Activated T-cell treated with anti-CD3 and anti-CD28 coated beads, Interleukin-2, amount 50 U/mL, for 48 hours (primary cell): ENCODE results near the gene TADA2B.
"Not testable (repeated sequence)": the region's sequence is repeated elsewhere in the genome, so short reads cannot be mapped to it uniquely, and the experiment has no call there.

Experiments
- DNase-seq, 2 experiments: peaks; one replicate each; pipeline ENCODE4 v3.0.0-alpha.2; 2020

The TADA2B gene

DNA sequence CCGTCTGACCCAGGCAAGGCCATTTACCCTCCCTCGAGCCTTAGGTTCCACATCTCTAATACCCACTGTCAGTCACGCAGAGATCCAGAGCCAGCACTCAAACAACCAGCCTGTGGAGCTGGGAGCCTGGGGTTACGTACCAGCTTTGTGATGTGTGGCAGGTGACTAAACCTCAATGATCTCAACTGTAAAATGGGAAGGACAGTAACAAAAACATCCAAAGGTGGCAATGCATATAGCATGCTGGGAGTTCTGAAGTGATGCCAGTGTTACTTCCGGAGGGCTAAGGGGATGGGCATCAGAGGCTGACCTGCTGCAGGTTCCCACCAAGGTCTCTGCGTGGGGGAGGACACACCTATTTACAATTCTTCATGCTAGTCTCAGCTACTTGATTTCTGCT, 18.6 kb downstream of the TADA2B start:
- DNase-seq = no peak

DNA sequence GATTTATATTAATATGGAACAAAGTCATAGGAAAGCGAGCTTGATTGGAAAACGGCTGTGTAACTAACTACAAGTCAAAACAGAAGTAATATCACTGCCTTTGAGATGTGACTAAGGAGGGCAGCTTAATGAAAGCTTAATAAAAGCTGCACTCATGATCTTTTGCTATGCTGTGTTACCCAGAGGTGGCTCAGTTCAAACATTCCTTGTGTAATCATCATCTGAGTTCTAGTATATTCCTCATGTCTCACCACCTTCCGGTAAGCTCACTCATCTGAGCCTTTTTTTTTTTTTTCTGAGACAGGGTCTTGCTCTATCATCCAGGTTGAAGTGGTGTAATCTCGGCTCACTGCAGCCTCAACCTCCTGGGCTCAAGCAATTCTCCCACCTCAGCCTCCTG, 19.6 kb downstream of the TADA2B start:
- DNase-seq = no peak

DNA sequence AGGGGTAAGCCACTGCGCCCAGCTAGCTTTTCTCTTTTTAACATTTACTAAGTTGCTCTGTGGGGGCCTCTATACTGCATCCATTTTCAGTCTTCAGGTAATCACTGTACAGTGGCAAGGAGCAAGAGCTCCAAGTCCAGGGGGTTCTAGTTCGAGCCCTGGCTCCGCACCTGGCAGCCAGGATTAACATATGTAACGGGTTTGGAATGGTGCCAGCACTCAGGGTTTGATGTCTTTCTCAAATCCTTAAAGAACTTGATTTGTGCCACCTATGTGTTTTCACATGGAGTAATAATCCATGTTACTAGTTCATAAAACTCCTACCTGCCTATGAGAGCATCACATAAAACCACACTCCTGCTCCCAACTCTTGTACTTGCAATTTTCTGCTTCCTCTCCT, 20.2 kb downstream of the TADA2B start:
- DNase-seq = no peak

DNA sequence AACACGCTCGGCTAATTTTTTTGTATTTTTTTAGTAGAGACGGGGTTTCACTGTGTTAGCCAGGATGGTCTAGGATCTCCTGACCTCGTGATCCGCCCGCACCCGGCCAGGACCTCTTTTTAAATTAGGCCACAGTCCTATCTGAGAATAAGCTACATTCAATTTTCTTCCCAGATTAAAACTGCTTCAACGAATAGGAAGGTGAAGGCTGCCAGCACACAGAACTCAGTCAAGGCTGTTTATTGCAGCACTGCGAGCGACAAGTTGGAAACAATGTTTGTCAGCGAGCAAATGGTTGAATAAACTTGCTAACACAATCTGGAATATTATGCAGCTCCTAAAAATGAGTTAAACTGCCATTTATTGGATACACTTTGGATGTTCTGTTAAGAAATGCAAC, 22.8 kb downstream of the TADA2B start:
- no peak for DNase-seq

DNA sequence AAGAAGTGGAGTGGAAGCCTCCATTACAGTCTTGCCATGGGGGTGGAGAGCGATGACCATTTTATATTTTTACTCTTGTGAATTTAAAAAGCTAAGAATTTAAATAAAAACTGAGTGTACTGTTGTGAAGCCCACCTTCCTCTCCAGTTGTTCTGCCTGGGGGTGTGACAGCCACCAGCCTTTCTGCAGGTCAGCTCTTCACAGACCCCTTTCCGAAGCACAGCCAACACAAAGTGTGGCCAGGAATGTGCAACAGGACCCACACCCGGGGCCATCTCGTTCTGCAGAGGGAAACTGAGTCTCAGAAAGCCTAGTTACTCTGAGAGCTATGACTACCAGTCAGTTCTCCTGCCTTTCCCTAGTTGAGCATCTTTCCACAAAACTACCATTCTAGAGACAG, 23.3 kb downstream of the TADA2B start:
- no peak for DNase-seq

DNA sequence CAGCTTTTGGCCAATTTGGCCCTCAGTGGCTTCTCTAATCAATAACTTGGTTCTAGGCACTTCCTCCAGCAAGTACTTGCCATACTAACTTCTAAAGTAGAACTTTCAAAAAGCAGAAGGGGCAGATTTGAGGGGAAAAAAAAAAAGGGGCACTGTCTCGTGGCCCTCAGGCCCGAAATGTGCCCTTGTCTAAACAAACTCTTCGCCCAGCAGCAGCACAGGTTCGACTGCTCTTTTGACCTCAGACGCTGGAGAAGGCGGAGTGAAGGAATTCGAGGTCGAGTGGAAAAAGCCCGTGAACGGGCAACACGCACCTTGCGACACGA, 23.9 kb downstream of the TADA2B start:
- no peak for DNase-seq

DNA sequence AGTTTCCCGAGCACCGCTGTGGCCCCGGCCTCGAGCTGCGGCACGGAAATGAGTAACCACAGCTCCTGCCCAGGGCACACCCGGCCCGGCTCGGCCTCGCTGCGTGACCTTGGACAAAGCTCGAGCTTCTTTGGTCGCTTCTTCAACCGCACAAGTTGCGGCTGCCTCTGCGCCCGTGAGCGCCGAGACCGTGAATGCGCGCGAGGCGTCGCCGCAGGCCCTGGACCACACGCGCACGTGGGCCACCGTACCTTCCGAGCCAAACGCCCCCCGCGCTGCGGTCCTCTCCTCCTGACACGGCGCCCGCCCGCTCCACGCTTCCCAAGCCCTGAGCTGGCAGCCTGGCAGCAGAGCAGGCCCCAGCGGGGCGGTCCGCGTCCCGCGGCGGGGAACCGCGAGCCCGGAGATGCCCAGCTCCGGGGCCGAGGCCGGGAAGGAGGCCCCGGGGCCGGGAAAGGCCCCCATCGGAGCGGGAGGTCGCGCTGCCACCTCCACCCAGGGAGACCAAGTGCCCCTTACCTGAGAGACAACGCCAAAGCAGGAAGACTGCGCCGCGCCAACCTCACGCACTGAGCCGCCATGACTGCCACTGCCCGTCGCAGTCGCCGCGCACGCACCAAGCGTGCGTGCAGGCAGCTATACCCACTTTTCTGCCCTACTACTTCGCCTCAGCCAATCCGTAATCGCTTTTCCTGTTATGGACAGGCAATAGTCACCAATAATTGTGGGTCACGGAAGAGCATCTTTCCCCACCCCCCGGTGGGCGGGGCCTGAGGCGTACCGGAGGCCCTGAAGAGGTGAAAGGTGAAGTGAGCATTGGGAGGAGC, 24.5 kb downstream of the TADA2B start, which contains the start of gene GRPEL1:
TSS of gene GRPEL1 (minus strand) at position 613 of the 827 bp plus-strand sequence. CDS start at position 581, 32 bp downstream.
- DNase-seq = peak; percentile 64 to 100

DNA sequence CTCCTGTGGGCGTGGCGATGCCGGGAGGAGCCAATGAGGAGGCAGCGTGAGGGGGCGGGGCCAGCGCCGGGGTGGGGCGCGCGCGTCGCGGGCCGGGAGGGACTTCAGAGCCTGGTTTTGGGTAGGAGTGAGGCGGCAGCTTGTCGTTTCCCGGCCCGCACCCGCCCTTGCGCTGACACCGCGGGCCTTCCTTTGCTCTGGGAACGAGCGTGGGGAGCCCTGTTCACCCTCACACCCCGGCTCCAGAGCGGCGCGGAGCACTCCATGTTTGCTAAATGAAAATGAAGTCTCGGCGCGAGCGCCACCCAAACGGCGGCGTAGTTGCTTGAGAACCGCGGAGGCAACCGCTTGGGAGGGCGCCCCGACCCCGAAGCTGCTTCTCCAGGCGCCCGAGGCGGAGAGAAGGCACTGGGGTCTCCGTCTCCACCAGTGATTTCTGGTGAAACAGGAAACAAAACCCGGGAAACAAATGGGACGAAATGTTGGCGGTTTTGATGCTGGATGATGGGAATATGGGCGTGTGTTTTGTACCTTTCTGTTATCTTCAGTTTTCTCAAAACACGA, 25.2 kb downstream of the TADA2B start:
- peak in 1 of 2 experiments; percentile 100 for DNase-seq

DNA sequence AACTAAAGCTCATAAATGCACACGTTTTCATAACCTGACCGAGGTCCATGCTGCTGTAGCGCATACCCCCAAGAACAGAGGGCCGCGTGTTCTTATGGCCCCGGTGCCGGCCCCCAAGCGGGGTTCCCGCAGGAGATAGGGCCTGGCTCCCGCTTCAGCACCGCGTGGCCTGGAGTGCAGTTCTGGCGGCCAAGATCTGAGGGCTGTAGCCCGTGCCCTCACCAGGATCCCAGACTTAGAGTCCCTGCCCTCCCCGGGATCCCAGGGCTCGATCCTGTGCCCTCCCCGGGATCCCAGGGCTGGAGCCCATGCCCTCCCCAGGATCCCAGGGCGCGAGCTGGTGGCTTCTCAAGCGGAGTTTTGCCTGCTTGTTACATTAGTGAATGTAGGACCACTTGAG, 25.7 kb downstream of the TADA2B start:
- DNase-seq = peak in 1 of 2 experiments; percentile 47

DNA sequence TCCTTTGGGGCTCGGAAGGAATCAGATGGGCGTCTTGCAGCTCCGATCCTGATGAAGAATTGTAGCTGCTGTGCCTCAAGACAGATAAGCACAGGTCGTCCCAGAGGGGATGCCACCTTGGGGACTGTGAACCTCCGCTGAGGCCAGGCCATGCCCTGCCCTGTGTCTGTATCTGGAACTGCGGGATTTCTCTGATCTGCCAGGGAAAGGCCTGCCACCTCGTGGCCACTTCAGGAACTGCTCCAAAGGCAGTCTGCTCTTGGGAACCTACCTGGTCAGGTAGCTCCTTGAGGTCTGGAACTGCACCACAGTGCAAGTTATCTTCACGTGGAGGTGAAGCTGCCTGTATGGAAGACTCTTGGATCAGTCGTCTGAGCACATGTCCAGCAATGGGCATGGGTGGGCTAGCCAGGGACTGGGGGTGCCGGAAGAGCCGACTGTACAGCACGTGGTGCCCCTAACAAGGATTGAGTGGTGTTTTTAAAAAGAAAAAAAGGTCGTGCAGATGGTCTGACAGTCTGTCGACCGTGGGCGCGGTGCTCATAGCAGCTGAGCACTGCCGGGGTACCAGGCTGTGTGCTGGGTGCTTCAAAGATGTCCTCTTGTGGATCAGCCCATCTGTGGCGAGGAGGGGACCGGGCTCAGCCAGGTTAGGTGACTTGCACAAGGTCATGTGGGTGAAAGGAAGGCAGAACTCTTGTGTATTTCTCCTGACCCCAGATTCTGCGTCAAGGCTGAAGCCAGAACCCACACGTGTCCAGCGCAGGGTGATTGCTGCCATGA, 27.7 kb downstream of the TADA2B start:
- DNase-seq = peak; percentile 91 to 92

DNA sequence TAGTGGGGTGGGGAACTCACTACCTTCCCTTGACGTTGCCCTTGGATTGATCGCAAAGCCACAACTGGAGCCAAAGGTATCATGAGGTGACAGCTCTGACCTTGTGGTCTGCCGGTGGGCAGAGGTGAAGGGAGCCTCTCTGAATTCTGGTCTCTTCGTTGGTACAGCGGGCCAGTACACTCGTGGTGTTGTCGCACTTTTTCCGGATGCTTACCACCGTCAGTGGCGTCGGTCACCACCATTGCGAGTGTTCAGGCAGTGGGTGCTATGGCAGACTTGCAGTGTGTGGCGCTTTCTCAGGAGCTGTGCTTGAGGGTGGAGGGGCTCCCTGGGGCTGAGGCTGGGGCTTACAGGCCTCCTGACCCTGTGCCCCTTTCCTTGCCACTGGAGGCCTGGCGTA, 29.9 kb downstream of the TADA2B start:
- DNase-seq = no peak

DNA sequence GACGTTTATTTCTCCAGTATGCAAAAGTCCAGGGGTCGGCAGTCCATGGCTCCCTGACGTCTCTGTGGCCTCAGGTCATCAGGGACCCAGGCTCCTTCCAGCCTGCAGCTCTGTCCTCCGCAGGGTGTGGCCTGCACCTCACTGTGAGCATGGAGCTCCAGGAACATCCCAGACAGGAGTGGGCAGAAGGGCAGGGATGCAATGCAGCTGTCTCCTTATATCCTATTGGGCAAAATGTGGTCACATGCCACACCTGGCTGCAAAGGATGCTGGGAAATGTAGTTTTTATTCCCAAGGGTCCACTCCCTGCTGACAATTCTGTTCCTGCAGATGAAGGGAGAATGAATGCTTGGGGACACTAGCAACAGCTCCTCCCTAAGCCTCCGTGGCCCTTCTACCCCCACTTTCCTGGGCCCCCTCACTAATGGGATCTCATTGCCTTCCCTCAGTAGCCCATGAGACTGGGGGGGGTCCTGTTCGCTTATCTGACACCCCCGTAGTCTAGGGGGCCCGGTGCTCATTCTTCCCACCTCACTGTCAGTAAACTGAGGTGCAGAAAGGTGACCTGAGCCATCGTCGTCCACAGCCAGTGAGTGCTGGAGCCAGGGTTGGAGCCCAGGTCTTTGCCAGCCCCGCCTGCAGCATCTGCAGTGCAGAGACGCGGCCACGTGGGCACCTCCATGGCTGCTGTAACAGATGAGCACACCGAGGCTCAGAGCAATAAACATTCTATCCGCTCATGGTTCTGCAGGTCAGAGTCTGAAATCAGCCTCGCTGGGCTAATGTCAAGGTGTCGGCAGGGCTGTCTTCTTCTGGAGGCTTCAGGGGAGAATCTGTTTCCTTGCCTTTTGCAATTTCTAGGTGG, 30.6 kb downstream of the TADA2B start:
- no peak for DNase-seq

DNA sequence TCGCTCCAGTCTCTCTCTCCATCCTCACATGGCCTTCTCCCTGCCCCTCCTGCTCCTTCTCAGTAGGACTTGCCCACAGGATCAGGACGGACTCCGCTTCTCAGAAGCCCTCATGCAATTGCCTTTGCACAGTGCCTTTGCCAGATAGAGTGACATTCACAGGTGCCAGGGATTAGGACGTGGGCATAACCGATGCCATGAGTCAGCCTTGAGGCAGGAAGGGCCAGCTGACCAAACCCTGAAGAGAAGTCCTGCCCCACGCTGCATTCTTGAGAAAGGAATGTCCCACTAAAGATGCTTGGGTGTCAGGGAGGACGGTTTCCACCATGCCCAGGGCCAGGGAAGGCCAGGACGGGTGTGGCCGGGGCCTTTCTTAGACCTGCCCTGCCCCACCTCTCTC, 31.3 kb downstream of the TADA2B start:
- DNase-seq = no peak

DNA sequence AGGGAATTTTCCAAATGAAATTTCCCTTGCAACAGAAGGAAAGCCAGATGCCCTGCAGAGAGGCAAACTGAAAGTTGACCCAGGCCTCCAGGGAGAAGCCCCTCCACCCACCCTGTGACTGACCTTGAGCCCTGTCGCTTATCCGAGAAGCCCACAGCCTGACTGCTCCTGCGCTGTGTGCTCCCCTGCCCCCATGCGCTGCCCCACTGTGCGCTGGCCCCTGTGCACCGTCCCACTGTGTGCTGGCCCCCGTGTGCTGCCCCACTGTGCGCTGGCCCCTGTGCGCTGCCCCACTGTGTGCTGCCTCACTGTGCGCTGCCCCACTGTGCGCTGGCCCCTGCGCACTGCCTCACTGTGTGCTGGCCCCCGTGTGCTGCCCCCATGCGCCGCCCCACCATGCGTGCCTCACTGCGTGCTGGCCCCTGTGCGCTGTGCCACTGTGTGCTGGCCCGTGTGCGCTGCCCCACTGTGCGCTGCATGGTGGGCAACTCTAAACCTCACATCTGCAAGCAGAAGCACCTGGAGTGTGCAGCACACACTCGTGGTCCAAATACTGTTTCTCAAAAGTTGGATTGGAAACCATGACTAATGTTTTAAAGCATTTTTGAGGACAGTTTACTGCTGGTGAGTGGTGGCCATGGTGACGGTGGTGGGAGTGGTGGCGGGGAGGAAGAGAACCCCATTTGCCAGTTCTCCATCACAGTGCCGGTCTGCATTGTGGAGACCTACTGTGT, 33.0 kb downstream of the TADA2B start:
- no peak for DNase-seq

DNA sequence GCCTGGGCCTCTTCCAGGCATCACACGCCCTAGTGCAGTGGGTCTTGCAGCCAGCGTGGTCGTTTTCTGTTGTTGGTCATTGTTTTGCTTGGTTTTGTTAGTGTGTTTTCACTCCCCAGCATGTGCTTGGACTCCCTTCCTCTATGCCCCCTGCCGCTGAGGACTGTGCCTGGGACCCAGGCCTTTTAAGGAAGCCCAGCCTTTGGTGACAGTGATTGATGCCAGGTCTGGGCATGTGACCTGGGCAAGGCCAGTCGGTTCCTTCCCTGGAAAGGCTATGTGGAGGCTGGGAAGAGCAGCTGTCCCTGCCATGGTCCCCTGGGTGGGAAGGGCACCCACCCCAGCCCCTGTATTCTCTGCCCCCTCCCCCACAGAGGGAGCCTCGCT, 33.5 kb downstream of the TADA2B start:
- DNase-seq = no peak

DNA sequence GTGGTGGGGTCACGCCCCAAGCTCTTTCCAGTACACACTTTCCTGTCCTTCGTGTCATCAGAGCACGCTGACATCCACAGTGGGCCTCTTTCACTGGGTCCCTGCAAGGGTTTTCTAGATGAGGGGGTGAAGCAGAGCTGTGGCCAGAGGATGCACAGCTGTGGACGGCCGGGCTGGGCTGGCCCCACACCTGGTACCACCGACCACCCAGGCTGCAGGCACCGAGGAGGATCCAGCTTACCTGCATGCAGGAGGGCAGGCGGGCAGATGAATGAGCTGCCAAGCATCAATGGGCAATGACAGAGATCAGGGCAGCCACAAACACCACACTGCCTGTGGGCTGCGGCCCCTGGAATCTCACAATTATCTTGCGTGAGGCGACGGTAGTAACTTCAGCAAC, 34.2 kb downstream of the TADA2B start:
- no peak for DNase-seq

DNA sequence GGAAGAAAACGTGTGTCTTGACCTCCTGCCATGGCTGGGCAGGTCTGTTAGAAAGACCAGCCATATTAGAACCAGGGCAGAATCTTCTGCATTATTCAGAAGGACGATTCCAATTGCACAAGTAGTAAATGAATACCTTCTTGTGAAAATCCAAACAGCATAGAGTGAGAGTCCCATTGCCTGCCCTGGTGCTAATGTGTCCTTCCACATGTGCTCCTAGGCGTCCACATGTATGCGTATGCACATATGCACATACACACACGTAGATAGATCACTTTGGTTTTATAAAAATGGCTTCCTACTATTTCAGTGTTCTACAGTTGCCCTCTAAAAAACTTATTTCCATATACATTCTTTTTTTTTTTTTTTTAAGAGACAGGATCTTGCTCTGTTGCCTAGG, 34.9 kb downstream of the TADA2B start:
- no peak for DNase-seq

DNA sequence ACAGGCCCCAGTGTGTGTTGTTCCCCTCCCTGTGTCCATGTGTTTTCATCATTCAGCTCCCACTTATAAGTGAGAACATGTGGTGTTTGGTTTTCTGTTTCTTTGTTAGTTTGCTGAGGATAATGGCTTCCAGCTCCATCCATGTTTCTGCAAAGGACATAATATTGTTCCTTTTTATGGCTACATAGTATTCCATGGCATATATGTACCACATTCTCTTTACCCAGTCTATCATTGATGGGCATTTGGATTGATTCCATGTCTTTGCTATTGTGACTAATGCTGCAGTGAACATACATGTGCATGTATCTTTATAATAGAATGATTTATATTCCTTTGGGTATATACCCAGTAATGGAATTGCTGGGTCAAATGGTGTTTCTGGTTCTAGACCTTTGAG, 36.3 kb downstream of the TADA2B start:
- DNase-seq = not testable (repeated sequence)

DNA sequence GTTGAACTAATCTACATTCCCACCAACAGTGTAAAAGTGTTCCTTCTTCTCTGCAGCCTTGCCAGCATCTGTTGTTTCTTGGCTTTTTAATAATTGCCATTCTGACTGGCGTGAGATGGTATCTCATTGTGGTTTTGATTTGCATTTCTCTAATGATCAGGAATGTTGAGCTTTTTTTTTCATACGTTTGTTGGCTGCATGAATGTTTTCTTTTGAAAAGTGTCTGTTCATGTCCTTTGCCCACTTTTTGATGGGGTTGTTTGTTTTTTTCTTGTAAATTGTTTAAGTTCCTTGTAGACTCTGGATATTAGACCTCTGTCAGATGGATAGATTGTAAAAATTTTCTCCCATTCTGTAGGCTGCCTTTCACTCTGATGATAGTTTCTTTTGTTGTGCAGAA, 36.7 kb downstream of the TADA2B start:
- not testable (repeated sequence) for DNase-seq

DNA sequence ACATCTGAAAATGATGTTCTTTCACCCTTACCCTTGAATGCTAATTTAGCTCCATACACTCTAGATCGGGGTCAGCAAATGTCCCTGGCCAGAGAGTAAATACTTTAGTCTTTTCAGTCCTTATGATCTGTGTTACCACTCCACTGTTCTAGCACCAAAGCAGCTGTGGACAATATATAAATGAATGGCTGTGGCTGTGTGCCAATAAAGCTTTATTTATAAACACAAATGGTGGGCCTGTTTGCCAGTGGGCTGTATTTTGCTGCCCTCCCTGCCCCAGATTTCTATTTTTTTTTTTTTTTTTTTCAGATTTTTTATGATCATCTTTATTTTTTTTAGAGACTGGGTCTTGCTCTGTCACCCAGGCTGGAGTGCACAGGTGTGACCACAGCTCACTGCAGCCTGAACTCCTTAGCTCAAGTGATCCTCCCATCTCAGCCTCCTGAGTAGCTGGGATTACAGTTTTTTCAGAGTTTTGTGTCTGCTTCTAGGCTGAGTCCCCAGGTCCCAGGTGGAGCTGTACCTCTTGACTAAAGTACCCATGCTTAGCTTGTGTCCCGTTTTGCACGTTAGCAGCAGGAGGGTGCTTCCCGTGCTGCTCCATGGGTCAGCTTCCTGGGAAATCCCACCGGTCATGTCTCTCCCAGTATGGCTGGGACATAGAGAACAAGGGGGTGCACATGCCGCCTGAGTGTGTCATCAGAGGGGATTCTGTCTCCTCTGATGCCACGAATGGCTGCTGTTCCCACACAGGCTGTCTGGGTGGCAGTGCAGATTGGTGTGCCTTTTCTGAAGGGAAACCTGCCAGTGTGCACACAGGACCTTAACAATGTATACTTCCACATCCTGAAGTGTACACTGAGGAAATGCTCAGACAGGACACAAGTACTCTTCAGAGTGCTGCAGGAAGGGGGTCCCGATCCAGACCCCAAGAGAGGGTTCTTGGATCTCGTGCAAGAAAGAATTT, 40.7 kb downstream of the TADA2B start:
- no peak for DNase-seq

DNA sequence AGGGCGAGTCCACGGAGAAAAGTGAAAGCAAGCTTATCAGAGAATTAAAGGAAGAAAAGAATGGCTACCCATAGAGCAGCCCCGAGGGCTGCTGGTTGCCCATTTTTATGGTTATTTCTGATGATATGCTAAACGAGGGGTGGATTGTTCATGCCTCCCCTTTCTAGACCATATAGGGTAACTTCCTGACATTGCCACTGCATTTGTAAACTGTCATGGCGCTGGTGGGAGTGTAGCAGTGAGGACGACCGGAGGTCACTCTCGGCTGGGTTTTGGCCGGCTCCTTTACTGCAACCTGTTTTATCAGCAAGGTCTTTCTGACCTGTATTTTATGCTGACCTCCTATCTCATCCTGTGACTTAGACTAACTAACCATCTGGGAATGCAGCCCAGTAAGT, 41.4 kb downstream of the TADA2B start:
- not testable (repeated sequence) for DNase-seq
